ENCODE measurements around the gene PHETA2. TPM values are rescaled to one million over a fixed set of nuclear protein-coding genes. Genes with fewer than 3 reads are reported as not detected.

The PHETA2 gene
- total RNA-seq, 1 donor from 2014 or later = 8.7 TPM

DNA sequence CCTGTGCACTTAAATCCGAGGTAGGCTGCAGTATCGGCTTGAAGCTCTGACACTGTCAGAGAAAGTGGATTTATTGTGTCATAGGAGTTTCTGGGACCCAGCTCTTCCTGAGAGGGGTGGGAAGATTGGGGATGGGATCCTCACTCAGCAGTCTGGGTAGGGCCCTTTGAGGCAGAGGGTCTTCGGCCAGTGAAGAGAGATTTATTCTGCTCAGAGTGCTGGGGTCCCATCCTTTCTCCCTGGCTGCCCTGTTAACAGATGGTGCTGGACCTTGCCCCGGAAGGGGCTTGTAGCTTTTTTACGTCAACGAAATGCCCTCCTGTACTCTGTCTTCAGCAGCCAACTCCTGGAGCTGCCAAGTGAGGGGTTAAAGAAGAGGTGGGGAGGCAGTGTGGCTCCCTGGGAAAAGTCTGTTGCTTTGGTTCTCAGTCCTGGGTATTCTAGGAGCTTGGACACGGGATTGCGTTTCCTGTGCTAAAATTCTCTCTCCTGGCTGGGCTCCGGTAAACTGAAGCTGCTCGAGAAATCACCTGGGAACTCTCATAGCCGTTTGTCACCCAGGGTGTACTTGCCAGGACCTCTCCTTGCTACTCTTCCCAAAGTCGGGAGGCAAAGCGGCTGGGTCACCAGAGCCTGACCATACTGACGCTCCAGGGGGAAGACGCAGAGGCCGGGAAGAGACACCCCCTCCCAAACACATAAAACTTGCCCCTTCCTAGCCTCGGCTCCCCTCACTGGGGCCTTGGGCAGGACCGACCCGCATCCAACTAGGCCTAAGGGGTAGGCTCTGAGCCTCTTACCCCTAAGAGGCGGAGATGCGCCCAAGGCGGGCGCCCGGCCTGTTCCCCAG, 4.6 kb downstream of the PHETA2 start:
- TF ChIP-seq, protein P1, sequence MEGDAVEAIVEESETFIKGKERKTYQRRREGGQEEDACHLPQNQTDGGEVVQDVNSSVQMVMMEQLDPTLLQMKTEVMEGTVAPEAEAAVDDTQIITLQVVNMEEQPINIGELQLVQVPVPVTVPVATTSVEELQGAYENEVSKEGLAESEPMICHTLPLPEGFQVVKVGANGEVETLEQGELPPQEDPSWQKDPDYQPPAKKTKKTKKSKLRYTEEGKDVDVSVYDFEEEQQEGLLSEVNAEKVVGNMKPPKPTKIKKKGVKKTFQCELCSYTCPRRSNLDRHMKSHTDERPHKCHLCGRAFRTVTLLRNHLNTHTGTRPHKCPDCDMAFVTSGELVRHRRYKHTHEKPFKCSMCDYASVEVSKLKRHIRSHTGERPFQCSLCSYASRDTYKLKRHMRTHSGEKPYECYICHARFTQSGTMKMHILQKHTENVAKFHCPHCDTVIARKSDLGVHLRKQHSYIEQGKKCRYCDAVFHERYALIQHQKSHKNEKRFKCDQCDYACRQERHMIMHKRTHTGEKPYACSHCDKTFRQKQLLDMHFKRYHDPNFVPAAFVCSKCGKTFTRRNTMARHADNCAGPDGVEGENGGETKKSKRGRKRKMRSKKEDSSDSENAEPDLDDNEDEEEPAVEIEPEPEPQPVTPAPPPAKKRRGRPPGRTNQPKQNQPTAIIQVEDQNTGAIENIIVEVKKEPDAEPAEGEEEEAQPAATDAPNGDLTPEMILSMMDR (IDR thresholded peaks at IDR 0.05; ENCODE audit: insufficient read depth, low read length, poor library complexity, severe bottlenecking) = no peak
- H3K27me3 ChIP-seq (ENCODE audit: control insufficient read depth, insufficient read depth, low read length) = no peaks in the 10 kb centered on the region
- H3K36me3 ChIP-seq (ENCODE audit: control insufficient read depth, insufficient read depth, low read length) = no peaks in the 10 kb centered on the region
- H3K4me3 ChIP-seq (ENCODE audit: low read depth, low read length) = peak overlapping the region; percentile 73
- DNase-seq (ENCODE audit: low read depth) = no peak

DNA sequence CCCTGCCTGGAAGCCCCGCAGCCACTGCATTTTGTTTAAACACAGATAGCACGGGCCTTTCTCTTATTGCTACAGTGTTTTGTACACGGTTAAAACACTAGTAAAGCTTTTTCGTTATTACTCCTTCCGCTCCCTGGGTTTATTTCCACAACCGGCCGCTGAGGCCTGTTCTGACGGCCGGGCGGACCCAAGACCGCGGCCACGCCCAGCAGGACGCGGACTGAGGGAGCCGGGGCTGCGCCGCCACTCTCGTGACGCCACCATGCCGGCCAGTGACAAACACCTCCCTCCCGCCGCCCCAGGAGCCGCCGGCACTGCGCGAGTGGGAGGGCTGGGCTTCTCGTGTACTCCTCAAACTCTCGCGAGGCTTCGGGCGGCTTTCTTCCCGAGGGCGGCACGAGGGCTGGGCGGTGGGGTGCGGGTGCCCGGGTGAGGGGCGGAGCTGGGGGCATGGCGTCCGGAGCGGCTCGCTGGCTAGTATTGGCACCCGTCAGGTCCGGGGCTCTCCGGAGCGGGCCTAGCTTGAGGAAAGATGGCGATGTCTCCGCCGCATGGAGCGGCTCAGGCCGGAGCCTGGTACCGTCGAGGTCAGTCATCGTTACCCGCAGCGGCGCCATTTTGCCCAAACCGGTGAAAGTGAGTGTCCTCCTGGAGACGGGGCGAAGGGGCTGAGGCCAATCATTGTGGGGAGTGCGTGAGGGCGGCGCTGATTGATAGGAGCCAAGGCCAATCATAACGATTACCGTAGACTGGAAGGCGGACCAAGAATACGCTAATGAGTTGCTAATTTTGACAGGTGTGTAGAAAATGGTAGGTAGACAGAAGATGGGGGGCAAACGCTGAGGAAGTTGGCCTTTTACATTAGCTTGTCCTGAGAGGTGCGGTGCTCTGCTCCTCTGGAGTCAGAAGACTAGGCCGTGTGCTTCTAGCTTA, 5.5 kb downstream of the PHETA2 start, which contains the start of gene SMDT1:
SMDT1 (plus strand) TSS at position 382 of the 933 bp plus-strand sequence; CDS start at position 451, 69 bp downstream.
- peak; percentile 79 for DNase-seq (ENCODE audit: low read depth)
- TF ChIP-seq, protein P1 (IDR thresholded peaks at IDR 0.05; ENCODE audit: insufficient read depth, low read length, poor library complexity, severe bottlenecking) = no peak
- no peaks in the 10 kb centered on the region for H3K36me3 ChIP-seq (ENCODE audit: control insufficient read depth, insufficient read depth, low read length)

DNA sequence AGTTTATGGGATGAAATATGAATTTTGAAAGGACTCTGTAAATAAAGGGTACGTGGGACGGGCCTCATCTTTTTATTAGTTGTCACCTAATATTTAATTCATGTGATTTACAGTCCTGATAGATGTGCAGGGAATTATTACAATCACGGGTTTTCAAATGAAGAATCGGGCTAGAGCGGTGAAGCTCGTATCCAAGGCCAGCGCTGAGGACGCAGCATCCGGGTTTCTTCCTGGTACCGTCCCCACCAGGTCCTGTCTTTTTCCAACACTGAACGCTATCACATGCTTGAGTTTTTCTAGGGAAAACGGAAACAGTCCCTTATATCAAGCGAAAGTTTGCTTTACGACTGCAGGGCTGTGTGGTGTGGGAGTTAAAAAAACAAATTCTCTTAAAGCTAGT, 6.2 kb downstream of the PHETA2 start:
- TF ChIP-seq, protein P1 (IDR thresholded peaks at IDR 0.05; ENCODE audit: insufficient read depth, low read length, poor library complexity, severe bottlenecking) = no peak
- H3K36me3 ChIP-seq (ENCODE audit: control insufficient read depth, insufficient read depth, low read length) = no peaks in the 10 kb centered on the region
- no peak for DNase-seq (ENCODE audit: low read depth)
- no peaks in the 10 kb centered on the region for H3K27me3 ChIP-seq (ENCODE audit: control insufficient read depth, insufficient read depth, low read length)
- H3K4me3 ChIP-seq (ENCODE audit: low read depth, low read length) = peak overlapping the region; percentile 73

More for the DNA sequence above, 5.5 kb downstream of the PHETA2 start, which contains the start of gene SMDT1:
- H3K27me3 ChIP-seq (ENCODE audit: control insufficient read depth, insufficient read depth, low read length) = no peaks in the 10 kb centered on the region
- H3K4me3 ChIP-seq (ENCODE audit: low read depth, low read length) = peak within 1 kb of the TSS; percentile 73

DNA sequence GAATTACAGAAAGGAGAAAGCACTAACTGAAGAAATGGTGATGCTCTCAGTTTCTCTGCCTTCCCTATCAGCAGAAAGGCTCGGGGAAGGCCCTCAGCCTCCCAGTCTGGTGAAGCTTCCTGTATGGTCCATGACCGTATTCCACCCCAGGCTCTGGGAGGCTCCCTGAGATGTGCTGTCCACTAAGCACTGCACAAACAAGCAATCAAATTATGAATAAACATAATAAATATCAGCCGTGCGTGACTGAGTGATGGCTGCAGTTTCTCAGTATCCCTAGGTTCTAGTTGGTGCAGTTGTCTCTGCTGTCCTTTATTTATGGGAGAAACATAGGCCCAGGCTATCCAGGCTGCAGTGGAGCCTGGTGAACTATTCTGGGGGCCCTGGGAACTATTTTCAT, 9.1 kb downstream of the PHETA2 start:
- DNase-seq (ENCODE audit: low read depth) = no peak
- TF ChIP-seq, protein P1 (IDR thresholded peaks at IDR 0.05; ENCODE audit: insufficient read depth, low read length, poor library complexity, severe bottlenecking) = no peak
- no peaks in the 10 kb centered on the region for H3K27me3 ChIP-seq (ENCODE audit: control insufficient read depth, insufficient read depth, low read length)
- no peaks in the 10 kb centered on the region for H3K36me3 ChIP-seq (ENCODE audit: control insufficient read depth, insufficient read depth, low read length)
- no peak overlapping the region for H3K4me3 ChIP-seq (ENCODE audit: low read depth, low read length)

DNA sequence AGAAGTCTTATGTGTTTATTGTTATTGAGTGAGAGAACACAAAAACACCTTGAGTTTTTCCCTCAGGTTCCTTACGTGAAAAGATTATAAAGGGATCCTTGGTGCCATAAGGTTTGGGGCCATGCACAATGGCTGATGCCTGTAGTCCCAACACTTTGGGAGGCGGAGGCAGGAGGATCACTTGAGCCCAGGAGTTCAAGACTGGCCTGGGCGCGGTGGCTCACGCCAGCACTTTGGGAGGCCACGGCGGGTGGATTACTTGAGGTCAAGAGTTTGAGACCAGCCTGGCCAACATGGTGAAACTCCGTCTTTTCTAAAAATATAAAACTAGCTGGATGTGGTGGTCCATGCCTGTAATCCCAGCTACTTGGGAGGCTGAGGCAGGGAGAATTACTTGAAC, 10.8 kb downstream of the PHETA2 start:
- DNase-seq (ENCODE audit: low read depth) = no peak
- Histone ChIP-seq H3K27me3 (ENCODE audit: control insufficient read depth, insufficient read depth, low read length) (no peaks in the 10 kb centered on the region), H3K36me3 (ENCODE audit: control insufficient read depth, insufficient read depth, low read length) (no peaks in the 10 kb centered on the region), H3K4me3 (ENCODE audit: low read depth, low read length) (no peak overlapping the region)
- TF ChIP-seq, protein P1 (IDR thresholded peaks at IDR 0.05; ENCODE audit: insufficient read depth, low read length, poor library complexity, severe bottlenecking) = no peak
